GM13976 (cell line): ENCODE measurements around the gene PRPF40B.
A peak's percentile ranks its signal among the peaks of the same experiment; 100 is the strongest.

ENCODE experiments used
- DNase-seq: peaks from one replicate; pipeline ENCODE4 v3.0.0; 2012; ENCODE audit warnings: low spot score
- in situ Hi-C: fragments of 300-500 bp; cut with MboI; formaldehyde crosslinking; loops from one replicate; pipeline ENCODE4 v1.12.0; 2022; ENCODE audit warnings: low sequenced_read_pairs, mixed read lengths, inconsistent platforms; ENCODE audit not compliant: unreplicated experiment
- TF ChIP-seq, protein P1 (sequence below): IDR thresholded peaks from 2 replicates; pipeline ENCODE4 v1.5.1; 2012; ENCODE audit warnings: borderline replicate concordance, mild to moderate bottlenecking; ENCODE audit not compliant: insufficient read depth; ENCODE audit errors: extremely low read depth, missing control alignments, control extremely low read depth

The PRPF40B gene

DNA sequence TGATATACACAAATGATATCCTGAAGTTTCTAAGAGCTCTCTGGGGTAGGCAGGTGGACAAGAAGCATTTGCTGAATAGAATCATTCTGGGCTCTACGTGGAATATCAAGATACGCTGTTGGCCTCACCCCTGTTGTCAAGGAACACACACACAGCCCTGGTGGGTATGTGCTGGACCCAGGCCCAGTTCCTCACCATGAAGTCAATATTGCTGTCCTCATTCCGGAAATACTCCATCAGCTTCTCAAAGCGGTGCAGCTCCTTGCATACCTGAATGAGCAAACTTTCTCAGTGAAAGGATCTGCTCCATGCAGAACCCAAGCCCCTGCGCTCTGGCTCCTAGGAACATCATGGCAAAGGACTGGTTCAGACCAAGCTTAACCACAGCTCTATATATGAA lies 31.4 kb downstream of the PRPF40B start:
- in situ Hi-C loops: no loop called here
- no peak for DNase-seq
- TF ChIP-seq, protein P1, sequence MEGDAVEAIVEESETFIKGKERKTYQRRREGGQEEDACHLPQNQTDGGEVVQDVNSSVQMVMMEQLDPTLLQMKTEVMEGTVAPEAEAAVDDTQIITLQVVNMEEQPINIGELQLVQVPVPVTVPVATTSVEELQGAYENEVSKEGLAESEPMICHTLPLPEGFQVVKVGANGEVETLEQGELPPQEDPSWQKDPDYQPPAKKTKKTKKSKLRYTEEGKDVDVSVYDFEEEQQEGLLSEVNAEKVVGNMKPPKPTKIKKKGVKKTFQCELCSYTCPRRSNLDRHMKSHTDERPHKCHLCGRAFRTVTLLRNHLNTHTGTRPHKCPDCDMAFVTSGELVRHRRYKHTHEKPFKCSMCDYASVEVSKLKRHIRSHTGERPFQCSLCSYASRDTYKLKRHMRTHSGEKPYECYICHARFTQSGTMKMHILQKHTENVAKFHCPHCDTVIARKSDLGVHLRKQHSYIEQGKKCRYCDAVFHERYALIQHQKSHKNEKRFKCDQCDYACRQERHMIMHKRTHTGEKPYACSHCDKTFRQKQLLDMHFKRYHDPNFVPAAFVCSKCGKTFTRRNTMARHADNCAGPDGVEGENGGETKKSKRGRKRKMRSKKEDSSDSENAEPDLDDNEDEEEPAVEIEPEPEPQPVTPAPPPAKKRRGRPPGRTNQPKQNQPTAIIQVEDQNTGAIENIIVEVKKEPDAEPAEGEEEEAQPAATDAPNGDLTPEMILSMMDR: no peak

DNA sequence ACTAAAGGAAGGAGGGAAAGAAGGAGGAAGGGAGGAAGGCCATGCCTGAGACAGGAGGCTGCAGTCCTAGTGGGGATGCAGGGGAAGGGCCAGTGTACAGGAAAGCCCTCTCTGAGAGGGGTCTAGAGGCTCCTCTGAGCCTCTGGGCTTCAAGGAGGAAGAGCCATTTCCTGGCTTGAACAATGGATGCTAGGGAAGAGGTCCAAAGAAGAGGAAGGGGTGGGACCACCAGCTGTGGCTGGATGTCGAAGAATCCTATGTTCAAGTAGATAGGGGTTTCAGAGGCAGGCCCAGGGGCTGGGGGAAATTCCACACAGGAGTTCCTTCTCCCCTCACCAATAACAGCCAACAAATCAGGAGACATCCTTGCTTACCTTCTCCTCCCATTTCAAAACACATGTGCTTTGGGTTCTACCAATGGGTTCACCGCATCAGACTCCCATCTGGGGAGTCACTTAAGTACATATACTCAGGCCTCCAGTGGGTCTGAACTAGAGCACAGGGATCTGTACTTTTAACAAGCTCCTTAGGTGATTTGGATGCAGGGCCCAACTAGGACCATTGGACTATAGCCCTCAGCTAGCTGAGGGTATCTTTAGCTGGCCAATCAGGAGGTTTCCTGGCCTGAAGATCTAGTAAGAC lies 32.4 kb downstream of the PRPF40B start:
- no peak for DNase-seq
- TF ChIP-seq, protein P1: no peak
- in situ Hi-C loops: no loop called here

DNA sequence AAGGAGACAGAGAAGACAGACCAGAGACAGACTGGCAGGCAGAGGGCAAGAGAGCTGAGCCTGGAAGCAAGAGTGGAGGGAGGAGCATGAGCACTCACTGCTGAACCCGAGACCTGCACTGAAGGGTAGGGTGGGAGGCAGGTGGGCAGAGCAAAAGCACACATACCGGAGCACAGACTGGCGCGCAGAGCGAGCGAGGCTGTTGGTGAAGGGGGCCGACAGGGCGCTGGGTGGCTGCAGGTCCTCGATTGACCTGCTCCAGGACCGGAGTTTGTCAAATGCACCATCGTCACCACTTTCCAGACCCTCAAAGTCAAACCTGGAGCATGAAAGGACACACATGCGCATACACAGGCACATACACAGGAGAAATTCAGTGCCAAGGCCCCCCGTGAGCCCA lies 34.9 kb downstream of the PRPF40B start:
- no peak for DNase-seq
- TF ChIP-seq, protein P1: no peak
- in situ Hi-C loops: no loop called here

DNA sequence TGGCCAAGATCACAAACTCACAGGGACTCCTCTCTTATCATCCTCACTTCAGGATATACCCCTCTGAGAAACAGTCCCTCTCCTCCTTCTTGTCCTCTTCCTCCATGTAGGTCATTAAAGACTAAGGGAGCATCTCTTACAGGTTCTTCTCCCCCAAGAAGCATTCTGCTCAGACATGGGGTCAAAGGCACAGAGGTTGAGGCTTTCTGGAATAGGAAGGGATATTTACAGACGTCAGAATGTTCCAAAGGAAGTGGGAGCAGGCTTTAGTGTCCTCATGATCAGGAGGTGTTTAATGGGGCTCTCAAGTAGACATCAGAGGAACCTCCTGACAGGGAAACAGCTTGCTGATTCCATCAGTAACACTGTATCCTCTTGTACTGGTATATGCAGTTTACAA lies 36.4 kb downstream of the PRPF40B start:
- in situ Hi-C loops: no loop called here
- no peak for DNase-seq
- TF ChIP-seq, protein P1: no peak

DNA sequence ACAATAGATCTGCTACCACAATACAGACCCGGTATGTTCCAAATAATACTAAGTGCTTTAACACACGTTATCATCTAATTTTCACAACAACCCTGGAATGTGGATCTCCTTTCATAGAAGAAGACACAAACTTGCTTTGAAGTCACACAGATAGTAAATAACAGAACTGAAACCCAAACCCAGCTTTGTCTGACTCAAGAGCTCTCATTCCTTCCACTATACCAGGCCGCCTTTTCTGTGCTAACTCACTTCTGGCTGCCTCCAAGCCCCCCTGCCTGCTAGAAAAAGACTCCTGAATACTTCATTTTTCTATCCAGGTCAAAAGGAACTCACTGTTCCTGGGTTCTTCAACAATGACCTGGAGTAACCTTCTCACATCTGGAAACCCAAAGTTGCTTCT lies 37.8 kb downstream of the PRPF40B start:
- TF ChIP-seq, protein P1: no peak
- in situ Hi-C loops: no loop called here
- peak; percentile 65 for DNase-seq

DNA sequence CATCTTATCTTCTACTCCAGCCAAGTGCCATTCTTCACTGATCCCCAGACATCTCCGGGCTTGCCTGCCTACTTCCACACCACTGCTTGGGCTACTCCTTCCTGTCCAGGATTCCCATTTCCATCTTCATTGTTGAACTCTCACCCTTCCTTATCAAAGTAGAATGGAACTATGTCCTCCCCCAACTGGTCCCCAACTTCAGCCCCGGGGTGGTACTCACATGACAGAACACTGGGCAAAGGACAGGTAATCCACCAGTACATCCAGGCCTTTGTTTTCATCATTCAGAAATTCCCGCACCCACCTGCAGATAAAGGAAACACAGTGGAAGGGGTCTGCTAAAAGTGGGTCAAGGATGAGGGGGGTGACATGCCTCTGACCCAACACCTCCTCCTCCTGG lies 38.4 kb downstream of the PRPF40B start:
- TF ChIP-seq, protein P1: no peak
- in situ Hi-C loops: no loop called here
- DNase-seq: no peak

DNA sequence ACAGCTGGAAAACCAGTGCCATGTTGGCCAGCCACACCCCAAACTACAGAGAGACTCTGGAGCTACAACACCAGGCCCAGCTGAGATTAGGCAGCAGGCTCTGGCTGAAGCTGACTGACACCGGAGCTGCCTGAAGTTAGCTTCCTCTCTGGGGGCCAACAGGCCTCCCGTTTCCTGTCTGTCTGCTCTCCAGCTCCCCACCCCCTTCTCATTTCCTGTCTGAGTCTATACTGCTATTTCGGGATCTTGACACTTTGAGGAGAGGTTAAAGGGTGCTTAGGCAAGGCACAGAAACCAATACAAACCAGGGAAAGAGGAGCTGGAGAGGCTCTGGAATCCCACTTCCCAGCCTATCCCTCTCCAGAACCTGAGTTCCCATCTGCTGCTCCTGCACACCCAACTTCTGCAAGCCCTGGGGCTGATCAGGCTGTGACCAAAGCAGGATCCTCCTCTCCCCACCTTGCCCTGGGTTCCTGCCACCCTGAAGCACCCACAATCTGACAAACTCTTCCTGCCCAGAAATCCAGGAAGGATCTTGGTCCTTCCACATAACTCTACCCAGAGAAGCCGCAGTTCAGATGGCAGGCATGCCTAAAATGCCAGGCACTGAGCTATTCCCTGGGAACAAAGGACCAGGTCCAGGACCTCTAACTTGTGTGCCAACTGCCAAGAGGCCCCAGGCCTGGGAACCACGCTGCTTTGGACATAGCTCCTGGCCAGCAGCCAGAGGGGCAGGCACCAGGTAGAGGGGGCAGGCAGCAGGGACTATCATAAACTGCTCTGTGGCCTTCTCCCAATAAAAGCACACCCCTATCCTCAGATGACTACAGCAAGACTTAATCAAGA lies 39.9 kb downstream of the PRPF40B start:
- TF ChIP-seq, protein P1: no peak
- in situ Hi-C loops: no loop called here
- peak; percentile 88 for DNase-seq
